OCI-LY1 (cell line): Measurements from ENCODE around the gene CIDEA.

Experiments
- EZH2 ChIP-seq: fragments of 200-600 bp; sonication (generic), shearing (Covaris generic); IDR thresholded peaks from 2 replicates; pipeline ENCODE4 v1.8.0; 2017; ENCODE audit warnings: borderline replicate concordance, mixed run types, mild to moderate bottlenecking, antibody characterized with exemption, low read length, moderate library complexity, mixed read lengths
- TF ChIP-seq, protein P1 (sequence below): fragments of 200-600 bp; sonication (generic), shearing (Covaris generic); IDR thresholded peaks from 2 replicates; pipeline ENCODE4 v1.5.1; 2017; ENCODE audit warnings: mild to moderate bottlenecking, antibody characterized with exemption, low read length, moderate library complexity, mixed read lengths

DNA sequence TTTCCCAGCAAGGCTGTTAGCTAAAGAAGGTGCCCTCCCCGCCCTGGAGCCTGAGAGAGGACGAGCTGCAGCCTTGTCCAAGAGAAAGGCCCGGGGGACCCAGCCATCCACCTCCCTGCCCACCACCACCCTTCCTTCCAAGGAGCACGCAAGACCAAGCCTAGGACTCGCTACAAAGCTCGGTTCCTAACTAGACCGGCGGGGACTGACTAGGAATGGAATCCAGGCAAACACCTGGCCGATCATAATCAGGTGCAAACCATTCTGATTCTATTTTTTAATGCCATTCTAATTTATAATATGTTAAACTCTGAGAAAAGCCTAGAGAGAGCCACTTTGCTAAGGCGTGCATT is 34.2 kb downstream of the CIDEA start:
- no peak for TF ChIP-seq EZH2
- TF ChIP-seq, protein P1, sequence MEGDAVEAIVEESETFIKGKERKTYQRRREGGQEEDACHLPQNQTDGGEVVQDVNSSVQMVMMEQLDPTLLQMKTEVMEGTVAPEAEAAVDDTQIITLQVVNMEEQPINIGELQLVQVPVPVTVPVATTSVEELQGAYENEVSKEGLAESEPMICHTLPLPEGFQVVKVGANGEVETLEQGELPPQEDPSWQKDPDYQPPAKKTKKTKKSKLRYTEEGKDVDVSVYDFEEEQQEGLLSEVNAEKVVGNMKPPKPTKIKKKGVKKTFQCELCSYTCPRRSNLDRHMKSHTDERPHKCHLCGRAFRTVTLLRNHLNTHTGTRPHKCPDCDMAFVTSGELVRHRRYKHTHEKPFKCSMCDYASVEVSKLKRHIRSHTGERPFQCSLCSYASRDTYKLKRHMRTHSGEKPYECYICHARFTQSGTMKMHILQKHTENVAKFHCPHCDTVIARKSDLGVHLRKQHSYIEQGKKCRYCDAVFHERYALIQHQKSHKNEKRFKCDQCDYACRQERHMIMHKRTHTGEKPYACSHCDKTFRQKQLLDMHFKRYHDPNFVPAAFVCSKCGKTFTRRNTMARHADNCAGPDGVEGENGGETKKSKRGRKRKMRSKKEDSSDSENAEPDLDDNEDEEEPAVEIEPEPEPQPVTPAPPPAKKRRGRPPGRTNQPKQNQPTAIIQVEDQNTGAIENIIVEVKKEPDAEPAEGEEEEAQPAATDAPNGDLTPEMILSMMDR, result no peak
